HG03558 (cell line): ENCODE measurements around the gene DGUOK.
"Not testable (repeated sequence)": the region's sequence is repeated elsewhere in the genome, so short reads cannot be mapped to it uniquely, and the experiment has no call there.

Source experiments
- ATAC-seq: cut with Tn5 transposase; IDR thresholded peaks from one replicate; pipeline ENCODE4 v1.9.1; 2021; ENCODE audit warnings: moderate number of reproducible peaks; ENCODE audit not compliant: unreplicated experiment; ENCODE audit errors: extremely low read depth

The DGUOK gene

GRCh38 chr2:73926493-73927327, at the start of gene DGUOK:
DGUOK (plus strand) TSS chr2:73926880; CDS start chr2:73926911, 31 bp downstream.
- ATAC-seq = peak; percentile 96

- no peak for ATAC-seq
Measured at GRCh38 chr2:73877071-73877802, 49.4 kb upstream of the DGUOK start.

- ATAC-seq = not testable (repeated sequence)
Measured at GRCh38 chr2:73877984-73878383, 48.7 kb upstream of the DGUOK start.

- no peak for ATAC-seq
Measured at GRCh38 chr2:73885406-73885805, 41.3 kb upstream of the DGUOK start.

- ATAC-seq = no peak
Measured at GRCh38 chr2:73886357-73886756, 40.3 kb upstream of the DGUOK start.

GRCh38 chr2:73887596-73888353, 38.9 kb upstream of the DGUOK start:
- ATAC-seq = not testable (repeated sequence)

- ATAC-seq = no peak
Measured at GRCh38 chr2:73888388-73888787, 38.3 kb upstream of the DGUOK start.

GRCh38 chr2:73889206-73889605, 37.5 kb upstream of the DGUOK start:
- ATAC-seq = no peak

- ATAC-seq = no peak
Measured at GRCh38 chr2:73890301-73891092, 36.2 kb upstream of the DGUOK start.

- ATAC-seq = no peak
Measured at GRCh38 chr2:73891276-73891901, 35.3 kb upstream of the DGUOK start.

GRCh38 chr2:73892631-73893329, 33.9 kb upstream of the DGUOK start, which contains the start of gene ACTG2:
ACTG2 (plus strand) TSS chr2:73893008; CDS start chr2:73901312, 8,304 bp downstream.
- no peak for ATAC-seq

GRCh38 chr2:73893764-73894474, 32.8 kb upstream of the DGUOK start:
- ATAC-seq = no peak

GRCh38 chr2:73894475-73894850, 32.2 kb upstream of the DGUOK start:
- no peak for ATAC-seq

- no peak for ATAC-seq
Measured at GRCh38 chr2:73894877-73895276, 31.8 kb upstream of the DGUOK start.

- no peak for ATAC-seq
Measured at GRCh38 chr2:73895473-73895872, 31.2 kb upstream of the DGUOK start.

- no peak for ATAC-seq
Measured at GRCh38 chr2:73896362-73897239, 30.1 kb upstream of the DGUOK start.

- ATAC-seq = no peak
Measured at GRCh38 chr2:73897240-73897583, 29.5 kb upstream of the DGUOK start.
